HG03558 (cell line): ENCODE measurements around the gene STPG1.

Experiments
- ATAC-seq: cut with Tn5 transposase; IDR thresholded peaks from one replicate; pipeline ENCODE4 v1.9.1; 2021; ENCODE audit warnings: moderate number of reproducible peaks; ENCODE audit not compliant: unreplicated experiment; ENCODE audit errors: extremely low read depth

STPG1 gene

GRCh38 chr1:24374891-24375786 lies 38.4 kb downstream of the STPG1 start:
- ATAC-seq, result no peak

- ATAC-seq, result no peak
Observed at GRCh38 chr1:24373710-24374109, 39.9 kb downstream of the STPG1 start.

GRCh38 chr1:24373044-24373443 lies 40.5 kb downstream of the STPG1 start:
- ATAC-seq, result no peak

- no peak for ATAC-seq
Observed at GRCh38 chr1:24369801-24370200, 43.8 kb downstream of the STPG1 start.

- no peak for ATAC-seq
Observed at GRCh38 chr1:24369199-24369598, 44.4 kb downstream of the STPG1 start.

GRCh38 chr1:24366707-24367106 lies 46.9 kb downstream of the STPG1 start:
- no peak for ATAC-seq

DNA sequence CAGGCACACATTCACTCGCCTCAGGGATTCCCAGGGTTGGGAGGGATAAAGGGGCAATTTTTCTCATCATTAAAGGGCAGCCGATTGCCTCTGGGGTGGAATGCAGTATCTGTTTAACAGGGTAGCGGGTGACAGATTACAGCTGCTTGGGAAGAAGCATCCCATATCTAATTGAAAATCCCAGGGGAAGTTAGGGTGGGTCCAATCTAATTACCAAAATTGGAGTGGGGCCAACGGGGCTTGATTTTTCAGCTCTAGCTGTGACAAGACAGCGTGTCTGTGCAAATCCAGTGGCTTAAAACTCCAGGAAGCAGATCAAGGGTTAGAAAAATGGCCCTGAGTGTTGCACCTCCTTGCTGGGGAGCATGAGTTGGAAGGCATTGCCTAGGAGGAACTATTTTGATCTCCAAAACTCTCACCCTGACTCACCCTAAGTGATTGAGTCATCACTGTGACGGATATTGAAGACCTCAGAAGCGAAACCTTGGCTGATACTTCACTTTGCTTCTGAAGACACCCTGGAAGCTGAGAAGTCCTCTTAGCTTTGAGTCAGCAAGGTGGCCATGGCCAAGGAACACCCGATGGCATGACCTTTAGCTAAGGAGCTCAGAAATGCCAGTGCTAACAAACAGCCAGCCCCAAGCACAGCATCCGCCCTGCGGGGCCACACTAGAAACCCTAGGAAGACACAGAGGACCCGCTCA lies 48.5 kb downstream of the STPG1 start:
- ATAC-seq, result no peak

DNA sequence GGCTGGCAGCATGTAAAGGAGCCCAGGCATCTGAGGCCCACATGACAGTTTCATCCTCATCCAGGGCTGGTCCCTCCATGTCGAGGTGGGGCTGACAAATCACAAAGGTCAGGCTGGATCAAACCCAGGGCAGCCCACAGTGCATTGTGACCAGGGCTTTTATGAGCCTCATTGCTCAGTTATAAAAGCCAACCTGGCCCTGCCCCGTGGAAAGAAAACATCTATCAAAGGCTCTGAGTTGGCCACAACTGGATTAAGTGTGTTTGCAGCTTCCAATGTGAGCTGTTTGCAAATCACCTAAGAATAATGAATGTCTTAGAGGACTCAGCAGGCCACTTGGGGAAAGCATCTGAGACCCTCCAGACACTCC lies 49.0 kb downstream of the STPG1 start:
- no peak for ATAC-seq

DNA sequence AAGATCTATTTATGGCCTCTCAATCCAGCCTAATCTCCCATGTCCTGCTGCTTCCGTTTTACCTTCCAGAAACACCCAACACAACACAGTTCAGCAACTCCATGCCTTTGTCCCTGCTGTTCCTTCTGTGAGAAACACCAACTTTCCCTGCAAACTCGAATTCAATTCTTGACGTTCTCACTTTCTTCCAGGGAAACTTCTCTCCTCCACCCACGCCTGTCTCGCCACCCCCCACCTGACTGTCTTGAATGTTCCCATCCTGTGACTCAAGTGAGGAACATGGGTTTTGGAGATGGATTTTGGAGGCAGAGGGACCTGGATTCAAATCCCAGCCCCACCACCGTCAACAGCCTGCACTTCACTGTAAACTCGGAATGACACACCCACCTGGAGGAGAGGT lies 49.6 kb downstream of the STPG1 start:
- ATAC-seq, result no peak

DNA sequence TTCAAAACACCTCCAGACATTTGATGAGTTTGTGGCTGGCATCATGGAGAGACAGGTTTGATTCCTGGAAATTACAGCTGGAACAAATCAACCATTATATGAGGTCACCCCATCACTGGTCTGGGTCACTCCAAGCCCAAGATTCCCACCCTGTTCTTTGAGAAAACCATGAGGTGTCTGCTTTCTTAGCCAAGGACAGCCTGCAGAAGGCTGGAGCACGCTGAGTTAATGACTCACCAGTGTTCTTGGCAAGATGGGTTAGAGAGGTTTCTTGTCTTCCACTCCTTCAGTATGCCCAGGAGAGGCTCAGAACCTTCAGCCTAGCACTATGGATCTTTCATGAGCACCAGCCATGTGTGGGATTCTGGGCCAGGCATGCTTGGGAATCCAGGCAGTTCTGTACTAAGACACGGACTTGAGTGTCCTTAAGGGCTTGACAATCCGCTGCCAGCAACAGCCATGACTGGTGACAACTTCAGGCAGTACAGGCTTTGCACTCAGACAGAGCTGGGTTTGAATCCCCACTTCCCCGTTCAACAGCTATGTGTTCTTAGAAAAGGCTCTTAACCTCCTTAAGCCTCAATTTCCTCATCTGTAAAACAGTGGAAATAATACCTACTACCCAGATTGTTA lies 50.5 kb downstream of the STPG1 start:
- no peak for ATAC-seq

DNA sequence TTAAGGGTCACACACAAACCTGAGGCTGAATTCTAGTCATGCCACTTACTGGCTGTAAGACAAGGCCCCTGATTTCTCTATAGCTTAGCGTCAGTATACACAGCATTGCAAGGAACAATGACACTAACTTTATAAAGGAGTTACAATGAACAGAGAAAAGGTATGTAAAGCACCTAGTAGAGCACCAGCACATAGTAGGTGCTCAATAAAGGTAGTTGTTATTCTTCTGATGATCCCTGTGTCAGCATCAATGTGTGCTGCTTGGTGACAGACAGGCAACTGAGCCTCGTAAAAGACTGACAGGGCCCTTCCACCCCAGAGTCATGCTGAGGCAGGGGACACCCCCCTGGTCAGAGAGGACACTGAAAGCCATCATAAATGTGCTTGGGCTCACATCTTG lies 51.2 kb downstream of the STPG1 start:
- no peak for ATAC-seq

- ATAC-seq, result no peak
Observed at GRCh38 chr1:24361811-24362210, 51.8 kb downstream of the STPG1 start.

GRCh38 chr1:24360681-24361080 lies 52.9 kb downstream of the STPG1 start:
- ATAC-seq, result no peak

GRCh38 chr1:24357038-24357437 lies 56.5 kb downstream of the STPG1 start:
- ATAC-seq, result no peak

DNA sequence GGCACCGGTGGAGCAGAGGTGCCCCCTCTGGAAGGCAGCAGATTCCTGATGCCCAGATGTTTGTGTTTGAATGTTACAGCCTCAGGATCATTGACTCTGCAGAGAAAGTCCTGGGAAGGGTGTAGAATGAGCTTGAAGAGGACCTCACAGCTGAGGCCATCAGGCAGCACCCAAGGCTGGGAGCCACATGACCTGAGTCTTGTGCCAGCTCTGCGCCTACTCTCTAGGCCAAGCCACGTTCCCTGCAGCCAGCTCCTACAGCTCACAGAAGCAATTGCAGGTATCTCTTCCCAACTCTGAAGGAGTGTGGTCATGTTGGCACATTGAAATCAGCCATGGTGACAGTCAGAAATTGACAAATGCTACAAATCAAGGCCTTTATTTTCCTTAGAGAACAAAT lies 58.1 kb downstream of the STPG1 start:
- no peak for ATAC-seq

DNA sequence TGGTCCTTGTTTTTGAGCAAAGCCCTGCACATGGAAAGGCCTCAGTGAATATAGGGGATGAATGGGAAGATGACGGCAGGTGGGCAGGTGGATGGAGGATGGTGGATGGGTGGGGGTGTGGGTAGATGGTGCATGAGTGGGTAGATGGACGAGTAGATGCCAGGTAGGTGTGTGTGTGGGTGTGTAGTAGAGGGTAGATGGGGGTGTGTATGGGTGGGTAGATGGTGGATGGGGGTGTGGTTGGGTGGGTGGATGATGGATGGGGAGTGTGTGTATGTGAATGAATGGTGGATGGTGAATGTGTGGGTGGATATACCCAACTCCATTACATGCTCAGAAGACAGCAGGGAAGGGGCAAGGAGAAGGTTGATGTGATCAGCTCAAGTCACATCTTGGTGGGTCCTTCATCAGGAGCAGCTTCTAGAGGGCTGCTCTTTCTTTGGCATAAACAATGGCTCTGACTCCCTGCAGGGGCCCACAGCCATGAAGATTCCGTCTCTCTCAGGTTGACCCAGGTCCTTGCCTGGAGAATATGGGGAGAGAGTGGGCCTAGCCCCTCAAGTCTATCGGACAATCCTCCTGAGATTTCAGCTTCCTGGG lies 60.2 kb downstream of the STPG1 start:
- no peak for ATAC-seq

DNA sequence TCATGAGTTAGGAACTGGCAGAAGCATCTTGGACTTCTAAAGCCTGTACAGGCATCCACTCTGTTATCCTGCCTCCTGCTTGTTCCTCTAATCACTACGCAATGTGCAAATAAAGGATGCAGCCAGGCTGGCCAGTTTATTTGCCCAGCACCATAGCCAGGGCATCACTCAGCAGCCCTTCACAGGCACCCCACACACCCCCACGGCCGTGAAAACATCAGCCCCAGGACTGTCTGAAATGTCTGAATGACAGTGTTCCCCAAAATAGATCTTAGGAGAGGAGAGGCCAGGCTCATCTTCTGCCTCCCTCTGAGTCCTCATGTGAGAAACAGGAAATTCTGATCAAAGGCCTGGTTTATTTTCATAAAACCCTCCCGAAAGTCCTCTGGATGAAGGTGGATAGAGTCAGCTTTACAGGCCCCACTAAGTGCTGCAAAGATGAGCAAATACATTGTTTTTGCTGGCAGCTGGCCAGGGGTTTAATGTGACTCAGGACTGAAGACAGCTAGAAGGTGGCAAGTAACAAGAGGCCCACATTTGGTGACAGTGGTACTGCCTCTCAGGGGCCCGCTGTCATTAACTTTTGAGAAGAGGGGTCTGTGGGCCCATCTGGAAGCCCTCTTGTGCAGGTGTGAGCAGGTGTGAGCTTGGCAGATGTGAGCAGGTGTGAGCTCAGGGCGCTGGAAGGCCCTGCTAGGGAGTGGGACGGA lies 61.5 kb downstream of the STPG1 start:
- ATAC-seq, result no peak

- ATAC-seq, result no peak
Observed at GRCh38 chr1:24351247-24351646, 62.3 kb downstream of the STPG1 start.

GRCh38 chr1:24349891-24350290 lies 63.7 kb downstream of the STPG1 start:
- no peak for ATAC-seq

DNA sequence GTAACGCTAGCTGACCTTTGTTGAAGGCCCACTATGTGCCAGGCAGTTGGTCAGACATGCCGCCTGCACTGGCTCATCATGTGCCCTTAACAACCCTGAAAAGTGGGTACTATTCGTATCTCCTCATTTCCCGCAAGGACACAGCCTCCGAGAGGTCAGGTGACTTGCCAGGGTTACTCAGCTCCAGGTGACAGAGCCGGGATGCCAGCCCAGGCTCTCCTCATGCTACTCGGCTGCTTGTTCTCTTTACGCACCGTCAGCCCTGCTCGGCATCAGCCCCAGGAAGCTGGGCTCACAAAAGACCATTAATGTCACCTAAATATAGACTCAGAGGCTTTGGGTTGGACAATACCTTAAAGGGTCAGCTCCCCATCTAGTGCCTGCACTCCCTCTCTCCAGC lies 65.4 kb downstream of the STPG1 start:
- ATAC-seq, result no peak
